GM19463 (cell line): ENCODE measurements around the gene COL9A3.

Source experiments
- ATAC-seq: cut with Tn5 transposase; IDR thresholded peaks from one replicate; pipeline ENCODE4 v1.9.1; 2021; ENCODE audit warnings: mild to moderate bottlenecking, moderate library complexity; ENCODE audit not compliant: unreplicated experiment

COL9A3 gene

GRCh38 chr20:62876902-62877816 is 60.3 kb downstream of the COL9A3 start:
- no peak for ATAC-seq

GRCh38 chr20:62878244-62879038 is 61.6 kb downstream of the COL9A3 start:
- no peak for ATAC-seq

DNA sequence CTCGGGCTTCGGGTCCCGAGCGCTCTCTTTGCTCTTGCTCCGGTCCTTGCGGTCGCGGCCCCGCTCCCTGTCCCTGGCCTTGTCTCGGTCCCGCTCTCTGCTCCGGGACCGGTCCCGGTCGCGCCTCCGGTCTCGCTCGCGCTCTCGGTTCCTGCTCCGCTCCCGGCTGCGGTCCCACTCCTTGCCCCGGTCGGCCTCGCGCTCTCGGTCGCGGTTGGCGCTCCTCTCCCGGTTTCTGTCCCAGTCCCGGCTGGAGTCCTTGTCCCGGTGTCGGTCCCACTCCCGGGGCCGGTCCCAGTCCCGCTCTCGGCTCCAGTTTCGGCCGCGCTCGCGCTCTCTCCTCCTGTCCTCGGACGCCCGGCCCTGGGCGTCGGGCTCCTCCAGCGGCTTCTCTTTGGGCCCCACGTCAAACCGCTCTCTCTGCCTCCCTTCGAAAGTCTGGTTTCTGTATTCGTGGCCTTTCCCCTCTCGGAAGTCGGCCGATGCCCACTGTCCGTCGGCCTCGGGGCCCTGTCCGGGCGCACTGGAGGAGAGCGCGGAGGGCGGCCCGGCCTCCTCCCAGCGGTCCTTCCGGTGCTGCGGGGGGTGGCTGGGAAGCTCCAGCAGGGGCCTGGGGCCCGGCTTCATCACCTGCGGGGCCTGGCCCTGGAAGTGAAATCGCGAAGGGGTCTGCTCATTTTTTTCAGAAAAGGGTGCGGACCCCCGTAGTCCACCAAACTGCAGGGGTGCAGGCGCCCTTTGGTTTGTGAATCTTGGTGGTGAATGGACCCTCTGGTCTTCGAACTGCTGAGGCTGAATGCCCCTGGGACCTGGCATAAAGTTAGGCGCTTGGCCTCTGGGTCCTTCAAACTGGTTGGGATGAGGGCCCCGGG is 62.7 kb downstream of the COL9A3 start:
- no peak for ATAC-seq

DNA sequence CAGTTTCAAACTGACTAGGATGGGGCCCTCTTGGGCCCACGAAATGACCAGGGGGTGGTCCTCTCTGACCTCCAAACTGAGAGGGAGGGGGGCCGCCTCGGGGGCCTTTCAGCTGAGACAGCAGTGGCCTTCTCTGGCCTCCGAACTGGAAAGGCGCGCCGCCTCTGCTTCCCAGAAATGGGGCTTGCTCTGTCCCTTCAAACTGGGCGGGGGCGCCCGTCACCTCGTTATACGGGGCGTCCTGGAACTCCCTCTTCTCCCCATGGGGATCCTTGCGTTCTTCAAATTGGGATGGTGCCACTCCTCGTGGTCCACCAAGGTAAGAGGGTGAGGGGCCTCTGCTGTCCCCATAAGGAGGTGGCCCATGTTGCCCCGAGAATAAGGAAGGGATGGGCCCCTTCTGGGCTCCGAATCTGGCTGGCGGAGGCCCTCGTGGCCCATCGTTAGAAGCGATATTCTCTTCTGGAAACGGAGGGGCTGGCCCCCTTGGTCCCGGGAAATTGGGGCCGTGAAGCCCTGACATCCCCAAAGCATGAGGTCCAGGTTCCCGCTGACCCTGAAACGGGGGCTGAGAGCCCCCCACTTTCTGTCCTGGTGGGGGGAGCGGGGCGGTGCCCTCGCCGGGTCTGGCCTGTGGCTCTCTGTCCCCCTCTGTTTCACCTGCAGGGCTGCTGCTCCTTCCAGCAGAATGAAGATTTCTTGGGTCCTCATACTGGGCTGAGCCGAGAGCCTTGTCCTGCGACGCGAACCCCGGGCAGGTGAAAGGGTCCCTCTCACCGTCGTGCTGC is 63.5 kb downstream of the COL9A3 start:
- no peak for ATAC-seq

DNA sequence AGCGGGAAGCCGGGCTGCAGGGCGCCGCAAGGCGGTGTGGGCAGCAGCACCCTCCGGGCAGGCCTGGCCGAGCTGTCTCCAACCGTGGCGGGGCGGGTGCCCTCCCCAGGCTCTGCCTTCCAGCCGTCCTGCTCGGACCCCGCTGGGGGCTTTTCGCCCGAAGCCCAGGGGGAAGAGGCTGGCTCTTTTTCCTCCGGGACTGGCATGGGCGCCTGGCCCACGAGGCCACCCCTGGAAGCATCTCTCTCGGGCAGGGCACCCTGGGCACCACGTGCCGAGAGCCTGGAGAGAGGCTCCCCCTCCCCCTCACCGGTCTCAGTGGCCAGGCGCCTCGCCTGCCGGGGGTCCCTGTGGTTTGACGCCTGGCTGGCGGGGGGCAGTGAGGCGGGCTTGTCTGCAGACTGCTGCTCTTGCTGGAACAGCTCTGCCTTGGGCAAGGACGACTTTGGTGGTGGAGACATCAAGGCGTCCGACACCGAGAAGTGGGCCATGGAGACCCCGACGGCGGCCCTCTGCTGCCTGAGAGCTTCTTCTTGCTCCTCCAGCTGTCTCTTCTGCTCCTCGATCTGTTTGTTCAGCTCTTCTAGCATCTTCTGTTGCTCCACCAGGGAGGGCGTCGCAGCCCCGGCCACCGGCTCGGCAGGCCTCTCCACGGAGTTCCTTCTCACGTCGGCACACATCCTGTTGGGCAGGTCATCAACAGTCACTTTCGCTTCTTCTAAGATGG is 64.2 kb downstream of the COL9A3 start:
- no peak for ATAC-seq

DNA sequence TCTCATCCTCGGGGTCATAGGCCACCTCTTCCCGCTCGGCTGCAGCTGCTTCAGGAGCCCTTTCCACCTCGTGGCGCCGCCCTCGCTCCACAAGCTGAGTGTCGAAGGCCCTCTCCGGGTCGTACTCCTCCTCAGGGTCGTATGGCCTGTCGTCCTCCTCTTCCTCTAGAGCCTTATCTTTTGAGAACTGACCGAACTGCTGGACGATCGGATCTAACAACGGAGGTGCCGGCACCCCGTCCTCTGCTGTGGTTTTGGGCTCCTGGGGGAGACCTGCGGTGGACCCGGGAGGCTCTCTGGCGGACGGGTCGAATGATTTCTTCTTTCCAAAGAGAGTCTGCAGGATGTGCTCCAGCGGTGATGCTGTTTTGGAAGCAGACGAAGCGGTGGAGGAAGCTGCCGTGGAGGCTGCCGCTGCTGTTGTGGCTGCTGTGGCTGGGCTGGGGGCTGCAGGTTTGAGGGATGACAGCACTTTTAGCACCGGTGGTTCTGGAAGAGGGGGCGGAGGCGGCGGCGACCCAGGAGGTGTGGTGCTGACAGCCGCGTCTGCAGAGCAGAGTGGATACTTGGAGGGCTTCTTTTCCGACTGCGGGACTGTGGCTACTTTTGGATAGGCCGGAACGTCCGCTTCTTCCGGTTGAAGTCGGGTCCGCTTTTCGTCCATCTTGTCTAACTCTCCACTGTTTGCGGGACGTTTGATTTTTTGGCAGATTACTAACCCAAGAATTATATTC is 65.0 kb downstream of the COL9A3 start:
- no peak for ATAC-seq

GRCh38 chr20:62882426-62882825 is 65.6 kb downstream of the COL9A3 start:
- no peak for ATAC-seq

DNA sequence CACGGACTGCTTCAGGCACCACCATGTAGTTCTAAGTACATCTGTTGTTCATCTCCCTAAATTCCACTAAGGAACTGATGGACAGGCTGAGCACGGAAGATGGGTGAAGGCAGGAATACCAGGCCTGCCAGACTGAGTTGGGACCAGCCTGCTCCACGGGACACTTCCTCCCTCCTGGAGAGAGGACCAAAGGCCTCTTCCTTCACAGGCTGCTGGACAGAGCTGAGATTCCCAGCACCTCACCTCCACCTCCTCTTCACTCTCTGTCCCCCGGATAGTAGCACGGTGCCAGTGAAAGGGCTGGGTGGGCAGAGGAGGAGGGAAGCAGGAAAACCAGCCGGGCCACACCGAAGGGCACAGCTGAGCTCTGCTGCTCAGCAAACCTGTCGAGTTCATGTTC is 67.7 kb downstream of the COL9A3 start:
- ATAC-seq = no peak

GRCh38 chr20:62885046-62885895 is 68.4 kb downstream of the COL9A3 start:
- no peak for ATAC-seq

DNA sequence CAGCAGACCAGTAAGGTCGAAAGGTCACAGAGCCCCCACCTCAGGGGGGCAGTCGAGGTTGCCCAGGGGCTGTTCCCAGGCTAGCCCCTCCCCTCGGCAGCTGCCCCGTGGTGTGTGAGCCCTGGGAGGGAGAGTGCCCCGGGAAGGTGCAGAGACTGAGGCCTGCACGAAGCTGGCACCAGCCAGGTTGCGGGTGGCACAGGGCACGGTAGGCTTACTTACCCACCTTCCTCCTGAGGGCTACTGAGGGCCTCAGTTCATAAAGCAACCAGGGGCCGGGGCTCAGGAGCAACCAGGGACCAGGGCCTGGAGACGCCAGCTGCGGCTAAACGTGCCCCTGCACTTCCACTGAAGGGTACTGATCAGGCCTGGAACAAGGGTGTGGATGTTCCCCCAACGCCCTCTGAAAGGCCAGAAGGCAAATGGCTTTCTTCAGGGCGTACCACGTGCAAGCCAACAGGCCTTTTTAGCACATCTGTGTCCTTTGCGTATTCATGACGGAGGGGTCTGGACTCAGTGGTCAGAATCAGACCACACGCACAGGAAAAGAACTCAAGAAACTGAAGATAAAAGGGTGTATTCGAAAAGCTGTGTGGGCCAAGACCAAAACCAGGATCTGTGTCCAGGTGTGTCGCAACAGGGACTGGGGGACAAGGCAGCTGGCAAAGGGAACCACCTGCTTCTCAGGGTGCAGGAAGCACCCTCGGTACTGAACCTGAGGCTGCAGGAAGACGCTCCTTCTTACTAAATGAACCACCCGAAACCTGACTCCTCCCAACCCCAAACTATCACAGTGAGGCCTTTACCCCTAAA is 69.3 kb downstream of the COL9A3 start:
- no peak for ATAC-seq

DNA sequence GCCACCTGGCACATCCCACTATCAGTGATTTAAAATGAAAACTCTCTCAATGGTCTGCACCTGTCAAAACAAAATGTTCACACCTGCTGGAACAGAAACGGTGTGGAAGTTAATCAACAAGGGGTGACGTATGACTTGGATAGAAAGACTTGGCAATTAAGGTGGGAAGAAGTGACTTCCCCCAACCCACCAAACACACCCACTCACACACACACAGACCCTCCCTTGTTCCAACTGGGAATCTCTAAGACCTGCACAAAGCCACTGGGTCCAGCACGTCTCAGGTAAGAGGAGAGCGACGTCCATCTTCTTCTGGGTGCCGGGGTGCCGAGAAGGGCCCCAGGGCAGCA is 69.8 kb downstream of the COL9A3 start:
- ATAC-seq = no peak

DNA sequence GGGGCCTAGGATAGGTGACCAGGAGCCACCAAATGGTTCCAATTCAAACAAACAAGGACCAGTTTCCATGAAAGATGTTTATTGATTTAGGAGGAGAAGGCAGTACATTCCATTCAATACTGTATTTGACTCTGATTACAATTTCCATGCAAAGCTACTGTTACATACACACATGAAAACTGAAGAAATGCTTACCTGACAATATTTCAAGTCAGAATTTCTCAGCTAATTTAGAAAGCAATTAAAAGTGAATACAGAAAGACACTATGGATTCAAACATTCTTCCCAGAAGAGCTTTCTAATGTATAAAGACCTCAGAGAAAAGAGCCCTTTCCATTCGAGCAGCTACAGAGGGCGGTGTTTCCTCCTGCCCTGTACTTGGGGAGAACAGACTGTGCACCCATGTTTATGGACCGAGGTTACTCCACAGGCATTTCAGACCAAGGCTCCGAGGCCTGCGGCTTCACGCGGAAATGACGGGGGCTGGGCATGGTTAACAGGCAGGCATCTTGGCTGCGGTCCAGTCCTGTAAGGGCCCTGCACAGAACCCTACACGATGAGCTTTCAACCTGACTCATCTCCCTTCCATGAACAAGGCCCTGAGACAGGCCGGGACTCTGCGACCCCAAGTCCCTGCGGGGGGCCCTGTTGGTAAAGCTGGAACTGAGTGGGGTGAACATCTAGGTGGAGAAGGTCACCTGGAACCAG is 70.5 kb downstream of the COL9A3 start:
- ATAC-seq = no peak

- ATAC-seq = no peak
Measured at GRCh38 chr20:62887860-62888239, 71.0 kb downstream of the COL9A3 start.

- no peak for ATAC-seq
Measured at GRCh38 chr20:62888406-62888805, 71.6 kb downstream of the COL9A3 start.

GRCh38 chr20:62888910-62889309 is 72.1 kb downstream of the COL9A3 start:
- ATAC-seq = no peak

DNA sequence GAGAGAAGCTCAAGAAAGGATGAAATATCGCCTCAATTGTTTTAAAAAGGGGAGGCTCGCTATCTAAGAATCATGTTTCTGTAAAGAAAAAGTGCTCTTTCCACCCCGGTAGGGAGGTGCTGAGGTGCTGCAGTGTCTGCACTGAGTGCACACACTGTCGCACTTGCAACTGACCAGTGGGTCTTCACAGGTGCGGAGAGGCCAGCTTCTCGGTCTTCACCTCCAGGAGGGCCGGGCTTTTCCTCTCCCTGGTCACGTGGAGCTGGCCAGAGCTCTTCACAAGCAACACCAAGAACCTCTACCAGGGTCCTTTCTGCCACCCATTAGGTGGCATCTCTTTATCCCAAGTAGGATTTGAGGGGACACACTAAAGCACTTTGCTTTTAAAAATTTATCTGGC is 72.6 kb downstream of the COL9A3 start:
- ATAC-seq = no peak

GRCh38 chr20:62889871-62890270 is 73.0 kb downstream of the COL9A3 start:
- ATAC-seq = no peak
